GM12878 (cell line): Measurements from ENCODE around the gene TTF2. TPM values are rescaled to one million over a fixed set of nuclear protein-coding genes. Genes with fewer than 3 reads are reported as not detected.

Source experiments
- ATAC-seq: fragments of 200-7000 bp; cut with Tn5 transposase; 3 replicates; pipeline ENCODE4 v1.9.1; 2020; ENCODE audit warnings: mild to moderate bottlenecking, moderate library complexity
- BruUV-seq: library from RNA; stranded (reverse); fragments of 400-500 nt; replicated peaks from 2 replicates; lab custom pipeline; 2021; lab: Mats Ljungman, UMichigan
- CTCF ChIA-PET: fragments of 300-600 bp; sonication (Branson Sonifier 250); formaldehyde crosslinking; extraction: SDS; loops from one replicate; lab custom pipeline; 2021; ENCODE audit warnings: inconsistent platforms; lab: Yijun Ruan, JAX
- POLR2A ChIA-PET: fragments of 350-600 bp; formaldehyde crosslinking; extraction: SDS; loops from one replicate; lab custom pipeline; 2021; ENCODE audit warnings: inconsistent platforms; lab: Charles Lee
- RAD21 ChIA-PET: fragments of 300-600 bp; sonication (Branson Sonifier 250); formaldehyde crosslinking; loops from one replicate; lab custom pipeline; 2023; ENCODE audit warnings: antibody characterized with exemption; ENCODE audit not compliant: unreplicated experiment; lab: Charles Lee
- SMC1A ChIA-PET: fragments of 300-600 bp; sonication (Branson Sonifier 250); formaldehyde crosslinking; loops from one replicate; lab custom pipeline; 2023; ENCODE audit not compliant: unreplicated experiment, uncharacterized antibody; lab: Charles Lee
- DNase-seq: peaks from one replicate; pipeline ENCODE4 v3.0.0-alpha.2; 2011; ENCODE audit warnings: low read depth, low spot score
- FAIRE-seq: peaks from 3 replicates; lab custom pipeline; 2011; peaks lifted over from hg19 to GRCh38; lab: Jason Lieb, UNC
- H2AFZ ChIP-seq: 2 replicates; pipeline ENCODE4 v1.6.0; 2011; ENCODE audit warnings: low read depth, low read length, control low read depth; ENCODE audit not compliant: control insufficient read depth
- H3K27ac ChIP-seq: 2 replicates; pipeline ENCODE4 v1.5.1; 2011; ENCODE audit warnings: control low read depth; ENCODE audit not compliant: control insufficient read depth, insufficient read depth
- H3K27me3 ChIP-seq, 2 experiments: replicated peaks in 1 of 2; 2 replicates each; pipeline versions ENCODE4 v1.6.0 to v1.6.1; 2011; ENCODE audit warnings: low read length in 1 of 2; ENCODE audit not compliant: control insufficient read depth in 2 of 2, insufficient read depth in 2 of 2
- H3K36me3 ChIP-seq, 2 experiments: 2 replicates each; pipeline ENCODE4 v1.5.1; 2011; ENCODE audit warnings: low read length in 1 of 2; ENCODE audit not compliant: control insufficient read depth in 2 of 2, insufficient read depth in 2 of 2
- H3K4me1 ChIP-seq: 2 replicates; pipeline ENCODE4 v1.6.1; 2011; ENCODE audit warnings: mild to moderate bottlenecking, low read length, moderate library complexity, mixed read lengths; ENCODE audit not compliant: control insufficient read depth, insufficient read depth
- H3K4me2 ChIP-seq: 2 replicates; pipeline ENCODE4 v1.6.0; 2011; ENCODE audit warnings: control low read depth; ENCODE audit not compliant: control insufficient read depth, insufficient read depth
- H3K4me3 ChIP-seq: fragments of 200-600 bp; sonication (generic); 2 replicates; pipeline ENCODE4 v1.5.1; 2016
- H3K79me2 ChIP-seq: 2 replicates; pipeline ENCODE4 v1.6.0; 2011; ENCODE audit warnings: low read length; ENCODE audit not compliant: control insufficient read depth, insufficient read depth
- H3K9ac ChIP-seq: 2 replicates; pipeline ENCODE4 v1.8.0; 2011; ENCODE audit warnings: low read length, control low read depth, mixed read lengths; ENCODE audit not compliant: control insufficient read depth, insufficient read depth
- H3K9me3 ChIP-seq: replicated peaks from 3 replicates; pipeline ENCODE4 v1.5.1; 2011; ENCODE audit warnings: mild to moderate bottlenecking, low read length; ENCODE audit not compliant: control insufficient read depth, insufficient read depth
- H4K20me1 ChIP-seq: 2 replicates; pipeline ENCODE4 v1.6.0; 2011; ENCODE audit not compliant: control insufficient read depth, insufficient read depth
- BACH1 ChIP-seq: fragments of 450-650 bp; IDR thresholded peaks from 2 replicates; pipeline ENCODE4 v1.6.1; 2017; ENCODE audit warnings: mild to moderate bottlenecking, borderline replicate concordance
- CEBPB ChIP-seq, 2 experiments: fragments of 150-350 bp in 1 of 2; IDR thresholded peaks; 2 replicates each; pipeline ENCODE4 v1.6.1; 2012 to 2014; ENCODE audit warnings: low read depth in 2 of 2, low read length in 2 of 2, borderline replicate concordance in 1 of 2, inconsistent platforms in 1 of 2
- EP300 ChIP-seq, 2 experiments: fragments of 150-350 bp in 1 of 2; IDR thresholded peaks; 2 replicates each; pipeline ENCODE4 v1.6.1; 2011 to 2012; ENCODE audit warnings: low read depth in 2 of 2, low read length in 2 of 2, borderline replicate concordance in 1 of 2, improper control_type of control experiment in 1 of 2, inconsistent platforms in 1 of 2; ENCODE audit not compliant: control insufficient read depth in 1 of 2
- ESRRA ChIP-seq: IDR thresholded peaks from 2 replicates; pipeline ENCODE4 v1.6.1; 2012; ENCODE audit warnings: mild to moderate bottlenecking, low read length, improper control_type of control experiment
- HDAC6 ChIP-seq: fragments of 200-600 bp; sonication (generic); IDR thresholded peaks from one replicate; pipeline ENCODE4 v1.8.0; 2017; ENCODE audit warnings: antibody characterized with exemption; ENCODE audit not compliant: unreplicated experiment
- IKZF1 ChIP-seq: fragments of 450-650 bp; conservative IDR thresholded peaks from 2 replicates; pipeline ENCODE4 v1.6.1; 2017; ENCODE audit warnings: antibody characterized with exemption, mild to moderate bottlenecking
- MYB ChIP-seq: fragments of 150-350 bp; IDR thresholded peaks from 2 replicates; pipeline ENCODE4 v1.6.1; 2014; ENCODE audit warnings: mild to moderate bottlenecking, low read depth, low read length, borderline replicate concordance
- NFYB ChIP-seq: IDR thresholded peaks from 2 replicates; pipeline ENCODE4 v1.6.1; 2011; ENCODE audit warnings: low read depth, mild to moderate bottlenecking, low read length, improper control_type of control experiment, moderate library complexity; ENCODE audit not compliant: insufficient read depth
- SMC3 ChIP-seq: IDR thresholded peaks from 2 replicates; pipeline ENCODE4 v1.6.1; 2011; ENCODE audit warnings: low read length, improper control_type of control experiment, borderline replicate concordance
- STAT3 ChIP-seq: IDR thresholded peaks from 2 replicates; pipeline ENCODE4 v1.6.1; 2011; ENCODE audit warnings: low read depth, low read length, improper control_type of control experiment
- YBX1 ChIP-seq: fragments of 450-650 bp; IDR thresholded peaks from 2 replicates; pipeline ENCODE4 v1.6.1; 2016; ENCODE audit warnings: antibody characterized with exemption
- ZNF274 ChIP-seq: IDR thresholded peaks from one replicate; pipeline ENCODE4 v1.8.0; 2011; ENCODE audit not compliant: insufficient read length, insufficient read depth
- ZNF622 ChIP-seq: fragments of 450-650 bp; IDR thresholded peaks from 2 replicates; pipeline ENCODE4 v1.6.1; 2017; ENCODE audit warnings: mild to moderate bottlenecking, inconsistent platforms
- ZZZ3 ChIP-seq: IDR thresholded peaks from 2 replicates; pipeline ENCODE4 v1.6.1; 2011; ENCODE audit warnings: low read depth; ENCODE audit not compliant: control insufficient read depth, insufficient read length
- WGBS: methylation state at CpG from one replicate; pipeline ENCODE4 v1.1.6; 2016; ENCODE audit warnings: low lambda C conversion rate; ENCODE audit not compliant: insufficient replicate concordance, insufficient coverage; ENCODE audit errors: missing lambda C conversion rate; 5-methylcytosine and 5-hydroxymethylcytosine counted together
- in situ Hi-C: fragments of 300-500 bp; cut with MboI; formaldehyde crosslinking; loops from 9 replicates; pipeline ENCODE4 v1.14.3; 2018; ENCODE audit warnings: mixed read lengths
- intact Hi-C: fragments of 100-400 bp; cut with micrococcal nuclease; formaldehyde crosslinking; loops from one replicate; pipeline ENCODE4 v1.14.2; 2022; ENCODE audit not compliant: unreplicated experiment
- polyA plus RNA-seq, 11 experiments: library from polyadenylated mRNA; depleted of rRNA in 4 of 11; unstranded in 6 of 11; stranded (reverse) in 5 of 11; fragments of >200 nt; fragmentation: Nextera tagmentation in 4 of 11; fragmentation: Illumina TruSeq in 1 of 11; extraction: Ambion mirVana in 4 of 11; extraction: Trizol in 1 of 11; gene quantifications; 1 replicate in 1 of 11; 2 replicates in 10 of 11; pipeline versions ENCODE4 v1.2.1 to v1.2.3, GENCODE V29; 2011 to 2016; ENCODE audit warnings: inconsistent platforms in 2 of 11, missing spikeins in 2 of 11, low read depth in 1 of 11
- total RNA-seq, 4 experiments: library from RNA; depleted of rRNA in 3 of 4; stranded (reverse); fragments of >200 nt in 3 of 4; fragmentation: Illumina TruSeq in 1 of 4; extraction: Trizol in 1 of 4; gene quantifications; 2 replicates each; pipeline versions ENCODE4 v1.2.1 to v1.2.3, GENCODE V29; 2013 to 2021
- TF ChIP-seq, protein P1 (sequence below): fragments of 450-650 bp; IDR thresholded peaks from 2 replicates; pipeline ENCODE4 v1.6.1; 2017; ENCODE audit warnings: mild to moderate bottlenecking, low read depth, inconsistent platforms; ENCODE audit not compliant: poor library complexity, severe bottlenecking
- TF ChIP-seq, protein P2 (sequence below): IDR thresholded peaks from 2 replicates; pipeline ENCODE4 v1.6.1; 2012; ENCODE audit warnings: low read length, inconsistent platforms
- TF ChIP-seq, protein P3 (sequence below): fragments of 450-650 bp; IDR thresholded peaks from 2 replicates; pipeline ENCODE4 v1.6.1; 2017; ENCODE audit warnings: mild to moderate bottlenecking, moderate library complexity

The TTF2 gene
- total and polyA plus RNA-seq, 10 of the 15 experiments (the other 5 are each of a cell fraction or from before 2014, with no cell fraction given) = 17.7 to 134 (median 78.2) TPM

DNA sequence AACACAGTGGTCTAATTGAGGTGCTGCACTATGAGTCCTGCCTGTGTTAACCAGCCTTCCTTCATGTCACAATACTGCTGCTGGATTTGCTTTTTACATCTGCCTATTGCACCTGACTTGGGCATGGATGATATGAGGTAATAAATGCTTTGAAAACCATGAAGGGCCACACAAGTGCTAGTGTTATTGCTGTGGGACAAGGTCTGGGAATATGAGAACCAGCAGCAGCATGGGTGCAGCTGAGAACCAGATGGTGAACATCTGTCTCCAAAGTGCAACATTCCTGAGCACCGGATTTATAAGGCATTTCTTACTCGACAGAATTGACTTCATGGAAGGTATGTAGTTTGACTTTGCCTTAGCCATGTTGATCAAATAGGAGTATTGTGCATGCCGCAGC, 44.9 kb downstream of the TTF2 start:
- H3K36me3 ChIP-seq = peaks cover 11 to 48% of the 10 kb centered on the region in 2 experiments

More for the DNA sequence above, 44.9 kb downstream of the TTF2 start:
- ATAC-seq = no peak
- Histone ChIP-seq H3K9me3 (no peaks in the 10 kb centered on the region), H3K4me1 (no peaks in the 10 kb centered on the region), H3K9ac (no peak overlapping the region), H3K79me2 (no peaks in the 10 kb centered on the region), H3K4me2 (no peak overlapping the region), H4K20me1 (no peaks in the 10 kb centered on the region), H2AFZ (no peak overlapping the region), H3K27ac (no peak overlapping the region), H3K27me3 (no peaks in the 10 kb centered on the region), H3K4me3 (no peak overlapping the region)
- RAD21 ChIA-PET = no interaction called here
- DNase-seq = no peak
- no TSS peak for BruUV-seq
- TF ChIP-seq SMC3 (no peak), BACH1 (no peak), YBX1 (no peak), ZZZ3 (no peak), IKZF1 (no peak), ZNF274 (no peak), NFYB (no peak), ZNF622 (no peak), EP300 (IDR thresholded peaks at IDR 0.05; ENCODE audit: borderline replicate concordance in 1 of 2, control insufficient read depth in 1 of 2, low read depth in 2 of 2, low read length in 2 of 2) (no peak), HDAC6 (no peak), STAT3 (no peak), ESRRA (no peak), MYB (no peak), CEBPB (IDR thresholded peaks at IDR 0.05; ENCODE audit: borderline replicate concordance in 1 of 2, low read depth in 2 of 2, low read length in 2 of 2) (no peak)
- TF ChIP-seq, protein P1, sequence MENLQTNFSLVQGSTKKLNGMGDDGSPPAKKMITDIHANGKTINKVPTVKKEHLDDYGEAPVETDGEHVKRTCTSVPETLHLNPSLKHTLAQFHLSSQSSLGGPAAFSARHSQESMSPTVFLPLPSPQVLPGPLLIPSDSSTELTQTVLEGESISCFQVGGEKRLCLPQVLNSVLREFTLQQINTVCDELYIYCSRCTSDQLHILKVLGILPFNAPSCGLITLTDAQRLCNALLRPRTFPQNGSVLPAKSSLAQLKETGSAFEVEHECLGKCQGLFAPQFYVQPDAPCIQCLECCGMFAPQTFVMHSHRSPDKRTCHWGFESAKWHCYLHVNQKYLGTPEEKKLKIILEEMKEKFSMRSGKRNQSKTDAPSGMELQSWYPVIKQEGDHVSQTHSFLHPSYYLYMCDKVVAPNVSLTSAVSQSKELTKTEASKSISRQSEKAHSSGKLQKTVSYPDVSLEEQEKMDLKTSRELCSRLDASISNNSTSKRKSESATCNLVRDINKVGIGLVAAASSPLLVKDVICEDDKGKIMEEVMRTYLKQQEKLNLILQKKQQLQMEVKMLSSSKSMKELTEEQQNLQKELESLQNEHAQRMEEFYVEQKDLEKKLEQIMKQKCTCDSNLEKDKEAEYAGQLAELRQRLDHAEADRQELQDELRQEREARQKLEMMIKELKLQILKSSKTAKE = no peak
- TF ChIP-seq, protein P2, sequence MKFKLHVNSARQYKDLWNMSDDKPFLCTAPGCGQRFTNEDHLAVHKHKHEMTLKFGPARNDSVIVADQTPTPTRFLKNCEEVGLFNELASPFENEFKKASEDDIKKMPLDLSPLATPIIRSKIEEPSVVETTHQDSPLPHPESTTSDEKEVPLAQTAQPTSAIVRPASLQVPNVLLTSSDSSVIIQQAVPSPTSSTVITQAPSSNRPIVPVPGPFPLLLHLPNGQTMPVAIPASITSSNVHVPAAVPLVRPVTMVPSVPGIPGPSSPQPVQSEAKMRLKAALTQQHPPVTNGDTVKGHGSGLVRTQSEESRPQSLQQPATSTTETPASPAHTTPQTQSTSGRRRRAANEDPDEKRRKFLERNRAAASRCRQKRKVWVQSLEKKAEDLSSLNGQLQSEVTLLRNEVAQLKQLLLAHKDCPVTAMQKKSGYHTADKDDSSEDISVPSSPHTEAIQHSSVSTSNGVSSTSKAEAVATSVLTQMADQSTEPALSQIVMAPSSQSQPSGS = no peak
- TF ChIP-seq, protein P3, sequence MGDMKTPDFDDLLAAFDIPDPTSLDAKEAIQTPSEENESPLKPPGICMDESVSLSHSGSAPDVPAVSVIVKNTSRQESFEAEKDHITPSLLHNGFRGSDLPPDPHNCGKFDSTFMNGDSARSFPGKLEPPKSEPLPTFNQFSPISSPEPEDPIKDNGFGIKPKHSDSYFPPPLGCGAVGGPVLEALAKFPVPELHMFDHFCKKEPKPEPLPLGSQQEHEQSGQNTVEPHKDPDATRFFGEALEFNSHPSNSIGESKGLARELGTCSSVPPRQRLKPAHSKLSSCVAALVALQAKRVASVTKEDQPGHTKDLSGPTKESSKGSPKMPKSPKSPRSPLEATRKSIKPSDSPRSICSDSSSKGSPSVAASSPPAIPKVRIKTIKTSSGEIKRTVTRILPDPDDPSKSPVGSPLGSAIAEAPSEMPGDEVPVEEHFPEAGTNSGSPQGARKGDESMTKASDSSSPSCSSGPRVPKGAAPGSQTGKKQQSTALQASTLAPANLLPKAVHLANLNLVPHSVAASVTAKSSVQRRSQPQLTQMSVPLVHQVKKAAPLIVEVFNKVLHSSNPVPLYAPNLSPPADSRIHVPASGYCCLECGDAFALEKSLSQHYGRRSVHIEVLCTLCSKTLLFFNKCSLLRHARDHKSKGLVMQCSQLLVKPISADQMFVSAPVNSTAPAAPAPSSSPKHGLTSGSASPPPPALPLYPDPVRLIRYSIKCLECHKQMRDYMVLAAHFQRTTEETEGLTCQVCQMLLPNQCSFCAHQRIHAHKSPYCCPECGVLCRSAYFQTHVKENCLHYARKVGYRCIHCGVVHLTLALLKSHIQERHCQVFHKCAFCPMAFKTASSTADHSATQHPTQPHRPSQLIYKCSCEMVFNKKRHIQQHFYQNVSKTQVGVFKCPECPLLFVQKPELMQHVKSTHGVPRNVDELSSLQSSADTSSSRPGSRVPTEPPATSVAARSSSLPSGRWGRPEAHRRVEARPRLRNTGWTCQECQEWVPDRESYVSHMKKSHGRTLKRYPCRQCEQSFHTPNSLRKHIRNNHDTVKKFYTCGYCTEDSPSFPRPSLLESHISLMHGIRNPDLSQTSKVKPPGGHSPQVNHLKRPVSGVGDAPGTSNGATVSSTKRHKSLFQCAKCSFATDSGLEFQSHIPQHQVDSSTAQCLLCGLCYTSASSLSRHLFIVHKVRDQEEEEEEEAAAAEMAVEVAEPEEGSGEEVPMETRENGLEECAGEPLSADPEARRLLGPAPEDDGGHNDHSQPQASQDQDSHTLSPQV = no peak
- CTCF ChIA-PET = interaction anchor here (1.1 kb wide), 1 partner anchor 11 kb away, joined by 3 read pairs; no protein-coding TSS in a partner anchor
- FAIRE-seq = no peak
- SMC1A ChIA-PET = no interaction called here
- in situ Hi-C loops = no loop called here
- over 99% methylated on average over 3 of the region's 3 CpGs for WGBS
- intact Hi-C loops = no loop called here
- POLR2A ChIA-PET = no interaction called here
